ENCODE results near the gene ZNF598.

Gene ZNF598

GRCh38 chr16:1991588-1991947 is 18.1 kb downstream of the ZNF598 start:
- H3K4me1 ChIP-seq (ENCODE audit: insufficient read depth, low read length) = peaks cover 11% of the 10 kb centered on the region
- H3K27me3 ChIP-seq (ENCODE audit: control insufficient read depth in 1 of 2, insufficient read depth in 2 of 2, low read length in 2 of 2) = peaks cover 26 to 42% of the 10 kb centered on the region in 2 donors
- H3K27ac ChIP-seq (ENCODE audit: low read depth, low read length) = no peak overlapping the region
- no peak overlapping the region for H3K9ac ChIP-seq (ENCODE audit: low read length)
- peak overlapping the region in 1 of 2 donors; percentile 32 for H3K4me3 ChIP-seq (ENCODE audit: low read depth in 1 of 2, low read length in 2 of 2)
- H3K9me3 ChIP-seq (ENCODE audit: low read length) = no peaks in the 10 kb centered on the region
- H3K36me3 ChIP-seq (ENCODE audit: insufficient read depth, low read length) = peaks cover 5% of the 10 kb centered on the region

DNA sequence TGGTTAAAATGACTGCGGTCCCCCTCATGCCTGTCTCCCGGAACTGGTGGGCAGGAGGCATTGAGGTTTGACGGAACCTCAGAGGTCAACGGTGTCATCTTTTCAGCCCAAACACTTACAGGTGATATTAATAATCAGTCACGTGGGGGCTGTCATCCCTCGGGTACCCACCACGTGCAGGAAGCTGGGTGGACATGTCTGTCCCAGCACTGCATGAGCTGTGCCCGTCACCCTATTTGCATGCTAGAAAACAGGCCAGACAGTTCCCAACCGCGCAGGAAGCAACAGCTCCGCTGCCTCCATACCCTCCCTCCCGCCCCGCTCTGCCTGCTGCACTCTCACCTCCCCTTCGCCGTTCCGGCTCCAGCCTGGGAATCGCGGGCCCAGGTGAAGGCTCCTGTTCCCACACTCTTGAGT is 18.5 kb downstream of the ZNF598 start:
- peaks cover 26 to 42% of the 10 kb centered on the region in 2 donors for H3K27me3 ChIP-seq (ENCODE audit: control insufficient read depth in 1 of 2, insufficient read depth in 2 of 2, low read length in 2 of 2)
- no peak overlapping the region for H3K27ac ChIP-seq (ENCODE audit: low read depth, low read length)
- peak overlapping the region in 1 of 2 donors; percentile 32 for H3K4me3 ChIP-seq (ENCODE audit: low read depth in 1 of 2, low read length in 2 of 2)
- peaks cover 11% of the 10 kb centered on the region for H3K4me1 ChIP-seq (ENCODE audit: insufficient read depth, low read length)
- no peak overlapping the region for H3K9ac ChIP-seq (ENCODE audit: low read length)
- H3K9me3 ChIP-seq (ENCODE audit: low read length) = no peaks in the 10 kb centered on the region
- H3K36me3 ChIP-seq (ENCODE audit: insufficient read depth, low read length) = peaks cover 10% of the 10 kb centered on the region

DNA sequence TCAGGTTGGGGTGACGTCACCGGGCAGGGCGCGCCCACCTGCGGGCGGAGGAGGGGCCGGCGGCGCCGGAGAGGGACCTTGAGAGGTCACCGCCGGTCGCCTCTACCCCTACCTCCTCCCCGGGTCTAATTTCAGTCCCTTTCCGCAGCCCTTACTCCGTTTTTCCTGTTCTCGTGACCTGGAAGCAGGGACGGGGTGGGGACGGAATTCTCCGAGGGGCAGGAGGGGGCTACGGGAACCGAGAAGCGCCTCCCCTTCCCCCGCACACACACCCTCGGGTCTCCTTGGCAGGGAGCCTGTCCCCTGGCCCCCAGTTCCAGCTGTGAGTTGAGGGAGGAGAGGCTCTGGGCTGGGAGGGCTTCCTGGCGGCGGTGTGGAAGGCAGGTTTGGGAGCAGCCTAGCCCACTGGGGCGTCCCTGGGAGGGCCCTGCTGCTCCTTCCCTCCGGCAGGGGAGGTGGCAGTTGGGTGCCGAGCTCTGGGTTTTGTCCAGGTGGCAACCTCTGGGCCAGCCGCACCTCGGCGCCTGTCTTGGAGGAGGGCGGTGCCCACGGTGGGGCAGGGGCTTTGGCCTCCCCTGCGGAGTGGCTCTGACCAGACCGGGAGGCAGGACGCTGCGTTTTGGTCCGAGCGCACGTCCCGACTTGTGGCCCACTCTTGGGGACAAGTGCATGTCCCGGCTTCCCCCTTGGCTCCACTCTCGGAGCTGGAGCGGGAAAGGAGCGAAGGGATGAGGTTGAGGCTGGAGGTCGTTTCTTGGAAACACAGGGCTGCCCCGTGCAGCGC is 19.1 kb downstream of the ZNF598 start:
- no peaks in the 10 kb centered on the region for H3K9me3 ChIP-seq (ENCODE audit: low read length)
- H3K9ac ChIP-seq (ENCODE audit: low read length) = no peak overlapping the region
- peaks cover 26 to 42% of the 10 kb centered on the region in 2 donors for H3K27me3 ChIP-seq (ENCODE audit: control insufficient read depth in 1 of 2, insufficient read depth in 2 of 2, low read length in 2 of 2)
- no peak overlapping the region for H3K27ac ChIP-seq (ENCODE audit: low read depth, low read length)
- peaks cover 15% of the 10 kb centered on the region for H3K36me3 ChIP-seq (ENCODE audit: insufficient read depth, low read length)
- peaks cover 11% of the 10 kb centered on the region for H3K4me1 ChIP-seq (ENCODE audit: insufficient read depth, low read length)
- no peak overlapping the region for H3K4me3 ChIP-seq (ENCODE audit: low read depth in 1 of 2, low read length in 2 of 2)

DNA sequence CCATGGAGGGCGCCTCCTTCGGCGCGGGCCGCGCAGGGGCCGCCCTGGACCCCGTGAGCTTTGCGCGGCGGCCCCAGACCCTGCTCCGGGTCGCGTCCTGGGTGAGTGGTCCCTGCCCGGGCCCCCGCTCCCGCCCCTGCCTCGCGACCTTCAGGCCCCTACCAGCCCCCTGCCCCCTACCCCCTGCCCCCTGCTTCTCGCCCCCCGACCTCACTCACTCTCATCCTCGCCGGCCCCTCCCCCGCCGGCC is 19.6 kb downstream of the ZNF598 start:
- Histone ChIP-seq H3K9me3 (ENCODE audit: low read length) (no peaks in the 10 kb centered on the region), H3K27me3 (ENCODE audit: control insufficient read depth in 1 of 2, insufficient read depth in 2 of 2, low read length in 2 of 2) (peaks cover 26 to 42% of the 10 kb centered on the region in 2 donors), H3K4me1 (ENCODE audit: insufficient read depth, low read length) (peaks cover 16% of the 10 kb centered on the region), H3K36me3 (ENCODE audit: insufficient read depth, low read length) (peaks cover 15% of the 10 kb centered on the region), H3K27ac (ENCODE audit: low read depth, low read length) (no peak overlapping the region), H3K4me3 (ENCODE audit: low read depth in 1 of 2, low read length in 2 of 2) (no peak overlapping the region), H3K9ac (ENCODE audit: low read length) (no peak overlapping the region)

GRCh38 chr16:1989209-1990100 is 20.2 kb downstream of the ZNF598 start, which contains the start of gene SYNGR3:
SYNGR3 (plus strand) TSS chr16:1989970; CDS start chr16:1990103, 133 bp downstream.
- H3K36me3 ChIP-seq (ENCODE audit: insufficient read depth, low read length) = peaks cover 15% of the 10 kb centered on the region
- no peaks in the 10 kb centered on the region for H3K9me3 ChIP-seq (ENCODE audit: low read length)
- H3K4me1 ChIP-seq (ENCODE audit: insufficient read depth, low read length) = peaks cover 20% of the 10 kb centered on the region
- no peak within 1 kb of the TSS for H3K9ac ChIP-seq (ENCODE audit: low read length)
- H3K27me3 ChIP-seq (ENCODE audit: control insufficient read depth in 1 of 2, insufficient read depth in 2 of 2, low read length in 2 of 2) = peaks cover 26 to 42% of the 10 kb centered on the region in 2 donors
- H3K27ac ChIP-seq (ENCODE audit: low read depth, low read length) = no peak within 1 kb of the TSS
- no peak within 1 kb of the TSS for H3K4me3 ChIP-seq (ENCODE audit: low read depth in 1 of 2, low read length in 2 of 2)

DNA sequence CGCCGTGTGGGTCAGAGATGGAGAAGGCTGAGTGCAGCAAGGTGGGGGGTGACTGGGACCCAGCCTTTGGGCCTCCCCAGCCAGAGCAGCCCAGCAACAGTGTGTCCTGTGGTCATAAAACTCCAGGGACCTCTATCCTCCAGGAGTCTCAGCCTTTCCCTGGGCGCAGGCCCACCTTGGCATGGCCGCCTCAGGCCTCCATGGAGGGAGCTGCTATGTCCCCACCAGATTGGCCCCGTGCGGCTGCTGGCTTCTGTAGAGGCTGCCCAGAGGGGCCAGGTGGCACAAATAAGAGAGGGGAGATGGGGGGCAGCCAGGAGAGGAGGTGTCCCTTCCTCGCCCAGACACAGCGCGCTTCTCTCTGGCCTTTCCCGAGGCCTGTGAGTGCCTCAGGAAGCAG is 22.4 kb downstream of the ZNF598 start:
- H3K4me1 ChIP-seq (ENCODE audit: insufficient read depth, low read length) = peaks cover 24% of the 10 kb centered on the region
- no peaks in the 10 kb centered on the region for H3K9me3 ChIP-seq (ENCODE audit: low read length)
- H3K9ac ChIP-seq (ENCODE audit: low read length) = no peak overlapping the region
- no peak overlapping the region for H3K4me3 ChIP-seq (ENCODE audit: low read depth in 1 of 2, low read length in 2 of 2)
- no peak overlapping the region for H3K27ac ChIP-seq (ENCODE audit: low read depth, low read length)
- H3K36me3 ChIP-seq (ENCODE audit: insufficient read depth, low read length) = peaks cover 15% of the 10 kb centered on the region
- peaks cover 28 to 39% of the 10 kb centered on the region in 2 donors for H3K27me3 ChIP-seq (ENCODE audit: control insufficient read depth in 1 of 2, insufficient read depth in 2 of 2, low read length in 2 of 2)

GRCh38 chr16:1985466-1986150 is 24.0 kb downstream of the ZNF598 start:
- Histone ChIP-seq H3K4me1 (ENCODE audit: insufficient read depth, low read length) (peaks cover 16% of the 10 kb centered on the region), H3K4me3 (ENCODE audit: low read depth in 1 of 2, low read length in 2 of 2) (peak overlapping the region in 1 of 2 donors; percentile 61)

GRCh38 chr16:1984347-1985225 is 25.0 kb downstream of the ZNF598 start:
- Histone ChIP-seq H3K4me1 (ENCODE audit: insufficient read depth, low read length) (peaks cover 14% of the 10 kb centered on the region), H3K27me3 (ENCODE audit: control insufficient read depth in 1 of 2, insufficient read depth in 2 of 2, low read length in 2 of 2) (peaks cover 31 to 47% of the 10 kb centered on the region in 2 donors), H3K9me3 (ENCODE audit: low read length) (no peaks in the 10 kb centered on the region), H3K36me3 (ENCODE audit: insufficient read depth, low read length) (peaks cover 15% of the 10 kb centered on the region), H3K4me3 (ENCODE audit: low read depth in 1 of 2, low read length in 2 of 2) (peak overlapping the region; percentile 61 to 87), H3K27ac (ENCODE audit: low read depth, low read length) (peak overlapping the region; percentile 63), H3K9ac (ENCODE audit: low read length) (peak overlapping the region; percentile 27)

More at GRCh38 chr16:1985466-1986150, 24.0 kb downstream of the ZNF598 start:
- Histone ChIP-seq H3K9me3 (ENCODE audit: low read length) (no peaks in the 10 kb centered on the region), H3K27ac (ENCODE audit: low read depth, low read length) (no peak overlapping the region), H3K27me3 (ENCODE audit: control insufficient read depth in 1 of 2, insufficient read depth in 2 of 2, low read length in 2 of 2) (peaks cover 34 to 43% of the 10 kb centered on the region in 2 donors), H3K9ac (ENCODE audit: low read length) (no peak overlapping the region), H3K36me3 (ENCODE audit: insufficient read depth, low read length) (peaks cover 15% of the 10 kb centered on the region)

GRCh38 chr16:1983544-1984346 is 25.9 kb downstream of the ZNF598 start, which contains the start of gene GFER:
GFER (plus strand) TSS chr16:1984193; CDS start chr16:1984219, 26 bp downstream.
- H3K4me1 ChIP-seq (ENCODE audit: insufficient read depth, low read length) = peaks cover 14% of the 10 kb centered on the region
- no peaks in the 10 kb centered on the region for H3K9me3 ChIP-seq (ENCODE audit: low read length)
- peaks cover 15% of the 10 kb centered on the region for H3K36me3 ChIP-seq (ENCODE audit: insufficient read depth, low read length)
- H3K27ac ChIP-seq (ENCODE audit: low read depth, low read length) = peak within 1 kb of the TSS; percentile 63
- H3K9ac ChIP-seq (ENCODE audit: low read length) = peak within 1 kb of the TSS; percentile 27
- H3K4me3 ChIP-seq (ENCODE audit: low read depth in 1 of 2, low read length in 2 of 2) = peak within 1 kb of the TSS; percentile 61 to 87
- H3K27me3 ChIP-seq (ENCODE audit: control insufficient read depth in 1 of 2, insufficient read depth in 2 of 2, low read length in 2 of 2) = peaks cover 22 to 47% of the 10 kb centered on the region in 2 donors

- peaks cover 14% of the 10 kb centered on the region for H3K4me1 ChIP-seq (ENCODE audit: insufficient read depth, low read length)
- H3K27ac ChIP-seq (ENCODE audit: low read depth, low read length) = no peak overlapping the region
- peaks cover 19 to 50% of the 10 kb centered on the region in 2 donors for H3K27me3 ChIP-seq (ENCODE audit: control insufficient read depth in 1 of 2, insufficient read depth in 2 of 2, low read length in 2 of 2)
- H3K9ac ChIP-seq (ENCODE audit: low read length) = no peak overlapping the region
- peak overlapping the region; percentile 61 to 87 for H3K4me3 ChIP-seq (ENCODE audit: low read depth in 1 of 2, low read length in 2 of 2)
- H3K36me3 ChIP-seq (ENCODE audit: insufficient read depth, low read length) = peaks cover 15% of the 10 kb centered on the region
- no peaks in the 10 kb centered on the region for H3K9me3 ChIP-seq (ENCODE audit: low read length)
These were observed 26.6 kb downstream of the ZNF598 start for GRCh38 chr16:1982991-1983543.
